Tibial nerve (tissue), 4 donors: ENCODE results near the gene INPP4A.

Experiments used
- EP300 ChIP-seq, 2 donors: sonication (generic); formaldehyde crosslinking; IDR thresholded peaks; one replicate each; pipeline ENCODE4 v1.6.1; 2017; ENCODE audit warnings: antibody characterized with exemption in 2 of 2, mild to moderate bottlenecking in 1 of 2
- POLR2A ChIP-seq, 2 donors: fragments of 450-650 bp; IDR thresholded peaks; one replicate each; pipeline ENCODE4 v1.6.1; 2017; ENCODE audit warnings: antibody characterized with exemption in 2 of 2, mild to moderate bottlenecking in 2 of 2, moderate library complexity in 2 of 2
- TF ChIP-seq, protein P1 (sequence below), 5 experiments: fragments of 200-600 bp in 3 of 5; fragments of 450-650 bp in 2 of 5; sonication (generic) in 3 of 5; IDR thresholded peaks; one replicate each; pipeline ENCODE4 v1.5.1; 2016 to 2019; ENCODE audit warnings: antibody characterized with exemption in 5 of 5, mild to moderate bottlenecking in 3 of 5, moderate library complexity in 2 of 5

DNA sequence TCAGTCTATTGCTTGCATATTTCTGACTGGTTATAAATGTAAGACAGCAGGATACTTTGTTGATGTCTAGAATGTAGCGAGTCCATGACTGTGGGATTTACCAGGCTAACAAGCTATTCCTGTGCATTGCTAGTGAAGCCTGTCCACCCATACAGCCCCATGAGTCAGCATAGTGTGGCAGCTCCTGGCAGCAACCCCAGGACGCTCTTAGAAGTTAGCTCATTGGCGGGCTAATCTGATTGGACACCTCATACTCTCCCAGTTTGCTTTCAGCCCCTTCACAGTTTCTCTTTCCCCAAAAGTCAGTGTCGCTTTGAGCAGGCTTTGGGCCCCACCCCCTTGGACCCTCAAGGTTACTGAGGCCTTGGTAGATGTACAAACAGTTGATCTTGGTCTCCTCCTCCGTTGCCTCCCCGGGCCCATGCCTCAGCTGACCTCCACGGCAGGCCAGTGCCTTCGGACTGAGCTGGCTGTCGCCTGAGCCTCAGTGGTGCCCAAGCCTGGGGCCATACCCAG is 115.7 kb downstream of the INPP4A start:
- TF ChIP-seq, protein P1, sequence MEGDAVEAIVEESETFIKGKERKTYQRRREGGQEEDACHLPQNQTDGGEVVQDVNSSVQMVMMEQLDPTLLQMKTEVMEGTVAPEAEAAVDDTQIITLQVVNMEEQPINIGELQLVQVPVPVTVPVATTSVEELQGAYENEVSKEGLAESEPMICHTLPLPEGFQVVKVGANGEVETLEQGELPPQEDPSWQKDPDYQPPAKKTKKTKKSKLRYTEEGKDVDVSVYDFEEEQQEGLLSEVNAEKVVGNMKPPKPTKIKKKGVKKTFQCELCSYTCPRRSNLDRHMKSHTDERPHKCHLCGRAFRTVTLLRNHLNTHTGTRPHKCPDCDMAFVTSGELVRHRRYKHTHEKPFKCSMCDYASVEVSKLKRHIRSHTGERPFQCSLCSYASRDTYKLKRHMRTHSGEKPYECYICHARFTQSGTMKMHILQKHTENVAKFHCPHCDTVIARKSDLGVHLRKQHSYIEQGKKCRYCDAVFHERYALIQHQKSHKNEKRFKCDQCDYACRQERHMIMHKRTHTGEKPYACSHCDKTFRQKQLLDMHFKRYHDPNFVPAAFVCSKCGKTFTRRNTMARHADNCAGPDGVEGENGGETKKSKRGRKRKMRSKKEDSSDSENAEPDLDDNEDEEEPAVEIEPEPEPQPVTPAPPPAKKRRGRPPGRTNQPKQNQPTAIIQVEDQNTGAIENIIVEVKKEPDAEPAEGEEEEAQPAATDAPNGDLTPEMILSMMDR (IDR thresholded peaks at IDR 0.05), result no peak
- no peak for TF ChIP-seq EP300 (IDR thresholded peaks at IDR 0.05)
- no peak for TF ChIP-seq POLR2A (IDR thresholded peaks at IDR 0.05)
